NCI-H69 (cell line): ENCODE data around the gene COL9A1.

ENCODE experiments used
- DNase-seq: peaks from one replicate; lab custom pipeline; 2025; lab: John Stamatoyannopoulos, UW

Gene COL9A1

GRCh38 chr6:70171236-70171635 lies 131.6 kb downstream of the COL9A1 start:
- no peak for DNase-seq

GRCh38 chr6:70168681-70169377 lies 134.1 kb downstream of the COL9A1 start:
- no peak for DNase-seq
